Astrocyte (in vitro differentiated cells and primary cell): ENCODE data around the gene RAD9B. TPM values are rescaled to one million over a fixed set of nuclear protein-coding genes. Genes with fewer than 3 reads are reported as not detected.

ENCODE experiments used
- DNase-seq: peaks from one replicate; pipeline ENCODE4 v3.0.0-alpha.2; 2010; ENCODE audit warnings: low read depth
- FAIRE-seq: peaks from 2 replicates; lab custom pipeline; 2011; peaks lifted over from hg19 to GRCh38; lab: Jason Lieb, UNC
- H2AFZ ChIP-seq: 2 replicates; pipeline ENCODE4 v1.6.0; 2012; ENCODE audit warnings: low read depth, low read length, inconsistent platforms
- H3K27ac ChIP-seq: 2 replicates; pipeline ENCODE4 v1.5.1; 2011; ENCODE audit warnings: low read depth, low read length, inconsistent platforms
- H3K27me3 ChIP-seq: 2 replicates; pipeline ENCODE4 v1.6.0; 2011; ENCODE audit warnings: low read length, inconsistent platforms; ENCODE audit not compliant: insufficient read depth
- H3K36me3 ChIP-seq: 2 replicates; pipeline ENCODE4 v1.5.1; 2011; ENCODE audit warnings: low read length, inconsistent platforms; ENCODE audit not compliant: insufficient read depth
- H3K4me1 ChIP-seq: 2 replicates; pipeline ENCODE4 v1.5.1; 2011; ENCODE audit warnings: low read length, inconsistent platforms; ENCODE audit not compliant: insufficient read depth
- H3K4me2 ChIP-seq: 2 replicates; pipeline ENCODE4 v1.6.0; 2012; ENCODE audit warnings: low read length, inconsistent platforms
- H3K4me3 ChIP-seq: 2 replicates; pipeline ENCODE4 v1.5.1; 2011; ENCODE audit warnings: low read depth, mild to moderate bottlenecking, low read length, inconsistent platforms; ENCODE audit not compliant: insufficient read depth
- H3K79me2 ChIP-seq: 2 replicates; pipeline ENCODE4 v1.6.0; 2012; ENCODE audit warnings: mild to moderate bottlenecking, low read length, inconsistent platforms; ENCODE audit not compliant: insufficient read depth
- H3K9ac ChIP-seq: 2 replicates; pipeline ENCODE4 v1.6.0; 2012; ENCODE audit warnings: mild to moderate bottlenecking, low read length, inconsistent platforms
- H3K9me3 ChIP-seq: 2 replicates; pipeline ENCODE4 v1.5.1; 2012; ENCODE audit warnings: low read depth, mild to moderate bottlenecking, low read length, inconsistent platforms; ENCODE audit not compliant: insufficient read depth
- H4K20me1 ChIP-seq: 2 replicates; pipeline ENCODE4 v1.6.0; 2012; ENCODE audit warnings: low read length, inconsistent platforms; ENCODE audit not compliant: insufficient read depth
- H3K27ac Mint-ChIP-seq: one replicate; pipeline ENCODE4 v1.8.0; 2021; ENCODE audit warnings: mild to moderate bottlenecking, mixed read lengths; ENCODE audit not compliant: unreplicated experiment
- H3K27me3 Mint-ChIP-seq: one replicate; pipeline ENCODE4 v1.8.0; 2021; ENCODE audit warnings: low read depth, mixed read lengths; ENCODE audit not compliant: unreplicated experiment
- H3K36me3 Mint-ChIP-seq: one replicate; pipeline ENCODE4 v1.8.0; 2021; ENCODE audit warnings: low read depth, mixed read lengths; ENCODE audit not compliant: unreplicated experiment
- H3K4me1 Mint-ChIP-seq: one replicate; pipeline ENCODE4 v1.8.0; 2021; ENCODE audit warnings: low read depth, mixed read lengths; ENCODE audit not compliant: unreplicated experiment
- H3K4me3 Mint-ChIP-seq: one replicate; pipeline ENCODE4 v1.8.0; 2021; ENCODE audit warnings: mild to moderate bottlenecking, moderate library complexity, mixed read lengths; ENCODE audit not compliant: unreplicated experiment
- H3K9me3 Mint-ChIP-seq: one replicate; pipeline ENCODE4 v1.8.0; 2021; ENCODE audit warnings: mild to moderate bottlenecking, mixed read lengths; ENCODE audit not compliant: unreplicated experiment
- CTCF ChIP-seq: IDR thresholded peaks from 2 replicates; pipeline ENCODE4 v1.5.1; 2011; ENCODE audit warnings: low read depth, mild to moderate bottlenecking, inconsistent platforms, low read length, moderate library complexity; ENCODE audit not compliant: insufficient read depth
- EZH2 ChIP-seq: IDR thresholded peaks from 2 replicates; pipeline ENCODE4 v1.6.1; 2012; ENCODE audit warnings: mild to moderate bottlenecking, low read length, inconsistent platforms; ENCODE audit not compliant: insufficient read depth
- total RNA-seq: library from RNA; stranded (reverse); gene quantifications from 2 replicates; pipeline ENCODE4 v1.2.1, GENCODE V29; 2021

RAD9B gene
- total RNA-seq, 1 donor from 2014 or later, result 0.66 TPM

- DNase-seq (peak; percentile 76), FAIRE-seq (no peak)
- Histone ChIP-seq H3K27me3 (no peaks in the 10 kb centered on the region), H3K36me3 (peaks cover 23% of the 10 kb centered on the region), H3K4me2 (no peak overlapping the region), H3K9me3 (no peaks in the 10 kb centered on the region), H2AFZ (no peak overlapping the region), H3K4me1 (peaks cover 3% of the 10 kb centered on the region), H3K4me3 (no peak overlapping the region), H3K79me2 (no peaks in the 10 kb centered on the region), H3K27ac (no peak overlapping the region), H4K20me1 (peaks cover 23% of the 10 kb centered on the region), H3K9ac (no peak overlapping the region)
- Mint-ChIP-seq H3K27ac (no peak overlapping the region), H3K36me3 (peaks cover 12% of the 10 kb centered on the region), H3K27me3 (no peaks in the 10 kb centered on the region), H3K4me3 (no peak overlapping the region), H3K9me3 (no peaks in the 10 kb centered on the region), H3K4me1 (peaks cover 7% of the 10 kb centered on the region)
- TF ChIP-seq CTCF (no peak), EZH2 (no peak)
These were observed 35.7 kb downstream of the RAD9B start for GRCh38 chr12:110537605-110538409.

- Histone ChIP-seq H3K27me3 (no peaks in the 10 kb centered on the region), H3K27ac (no peak overlapping the region), H3K9me3 (no peaks in the 10 kb centered on the region), H3K4me3 (no peak overlapping the region), H2AFZ (no peak overlapping the region), H4K20me1 (peaks cover 32% of the 10 kb centered on the region), H3K9ac (no peak overlapping the region), H3K79me2 (no peaks in the 10 kb centered on the region), H3K36me3 (peaks cover 23% of the 10 kb centered on the region), H3K4me2 (no peak overlapping the region), H3K4me1 (peaks cover 9% of the 10 kb centered on the region)
- Mint-ChIP-seq H3K36me3 (peaks cover 14% of the 10 kb centered on the region), H3K27me3 (no peaks in the 10 kb centered on the region), H3K4me3 (no peak overlapping the region), H3K27ac (no peak overlapping the region), H3K4me1 (peaks cover 5% of the 10 kb centered on the region), H3K9me3 (no peaks in the 10 kb centered on the region)
- TF ChIP-seq EZH2, result no peak
- TF ChIP-seq CTCF, result no peak
- FAIRE-seq, result no peak
- DNase-seq, result no peak
These were observed 36.9 kb downstream of the RAD9B start for GRCh38 chr12:110538869-110539622.
